Endometrium (tissue), 2 donors: Measurements from ENCODE around the gene CDKAL1.

Source experiments
- FAIRE-seq: peaks from 2 replicates; lab custom pipeline; 2012; peaks lifted over from hg19 to GRCh38; lab: Jason Lieb, UNC
- donor health status: control.
- donor health status: control.

CDKAL1 gene

DNA sequence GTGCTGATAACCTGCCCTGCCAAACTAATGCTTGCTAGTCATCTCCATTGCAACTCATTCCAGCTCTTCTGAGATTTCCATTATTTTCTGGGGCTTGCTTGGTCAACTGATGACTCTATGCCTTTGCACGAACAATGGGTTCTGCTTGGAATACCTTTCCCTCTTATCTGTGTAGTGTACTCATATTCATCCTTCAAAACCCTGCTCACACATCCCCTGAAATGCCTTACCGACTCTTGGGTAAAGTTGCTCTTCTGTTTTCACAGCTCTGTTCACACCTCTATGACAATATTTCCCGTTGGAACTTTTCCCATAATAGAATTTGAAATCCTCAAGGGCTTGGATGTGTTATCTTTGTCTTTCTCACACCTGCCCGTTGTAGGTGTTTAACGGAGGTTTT is 728.2 kb downstream of the CDKAL1 start:
- FAIRE-seq: no peak

GRCh38 chr6:21263531-21264287 is 729.5 kb downstream of the CDKAL1 start:
- no peak for FAIRE-seq

DNA sequence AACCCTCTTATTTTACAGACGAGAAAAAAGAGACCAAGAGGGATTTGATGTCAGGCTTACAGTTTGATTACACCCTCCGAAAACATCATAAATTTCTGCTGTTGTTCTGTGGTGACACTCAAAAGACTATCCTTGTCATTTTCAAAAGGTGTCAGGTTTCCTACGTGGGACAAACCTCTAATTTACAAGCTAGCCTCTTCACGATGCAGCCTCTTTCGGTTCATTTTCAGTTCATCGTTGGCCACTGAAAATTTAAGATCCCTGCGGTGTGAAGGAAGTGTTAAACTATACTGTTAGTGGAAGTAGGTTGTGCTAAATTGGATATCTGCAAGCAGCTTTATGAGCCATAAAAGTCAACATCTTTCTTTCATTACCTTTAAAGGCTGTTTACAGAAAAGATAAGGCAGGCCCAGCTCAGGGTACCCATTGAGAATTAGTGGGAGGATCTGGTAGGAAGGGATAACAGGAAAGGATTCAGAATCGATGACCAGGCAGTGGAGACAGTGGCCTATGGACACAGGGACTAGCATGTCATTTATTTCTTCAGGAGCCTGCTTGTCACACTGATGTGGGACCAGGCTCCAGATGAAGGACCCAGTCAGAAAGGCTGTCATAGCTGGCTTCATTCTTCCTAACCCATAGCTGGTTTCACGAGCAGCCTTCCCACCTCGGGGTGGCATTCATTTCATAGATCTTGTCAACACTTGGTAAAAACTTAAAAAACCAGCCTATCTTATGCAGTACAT is 730.2 kb downstream of the CDKAL1 start:
- no peak for FAIRE-seq

DNA sequence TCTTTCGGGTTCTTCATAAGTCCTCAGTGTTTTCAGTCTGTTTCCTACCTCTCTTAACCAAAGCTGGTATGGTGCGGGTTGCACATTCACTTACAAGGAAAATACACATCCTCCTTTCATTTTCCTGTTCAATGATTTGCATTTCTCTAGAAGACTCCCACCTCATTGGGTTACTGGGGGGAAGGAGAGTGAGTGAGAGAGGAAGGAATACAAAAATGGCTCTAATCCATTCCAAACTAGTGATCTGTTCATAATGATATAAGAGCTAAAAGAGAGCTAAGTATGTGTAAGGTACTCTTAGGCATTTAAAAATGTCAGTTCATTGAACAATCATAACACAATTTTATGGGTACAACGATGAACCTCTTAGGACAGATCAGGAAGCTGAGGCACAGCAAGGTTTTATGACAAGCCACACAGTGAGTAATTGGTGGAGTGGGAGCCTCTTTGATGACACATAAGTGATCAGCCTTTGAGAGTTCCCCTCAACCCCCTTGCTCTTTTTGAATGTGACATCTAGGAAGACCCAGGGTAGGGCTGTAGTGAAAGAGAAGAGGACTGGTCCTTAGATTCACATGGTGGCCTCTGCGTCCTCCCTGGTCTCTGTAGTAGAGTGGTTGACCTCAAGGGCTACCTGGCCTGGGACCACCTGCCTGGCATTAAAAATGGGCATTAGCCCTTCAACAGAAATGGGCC is 730.9 kb downstream of the CDKAL1 start:
- FAIRE-seq: no peak

DNA sequence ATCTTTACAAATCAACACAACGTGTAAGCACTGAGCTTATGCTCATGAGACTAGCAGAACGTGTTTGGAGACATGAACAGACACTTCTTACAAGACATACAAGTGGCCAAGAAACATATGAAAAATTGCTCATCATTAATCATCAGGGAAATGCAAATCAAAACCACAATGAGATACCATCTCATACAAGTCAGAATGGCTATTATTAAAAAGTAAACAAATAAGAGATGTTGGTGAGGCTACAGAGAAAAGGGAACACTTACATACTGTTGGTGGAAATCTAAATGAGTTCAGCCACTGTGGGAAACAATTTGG is 731.4 kb downstream of the CDKAL1 start:
- no peak for FAIRE-seq

GRCh38 chr6:21270636-21271201 is 736.5 kb downstream of the CDKAL1 start:
- FAIRE-seq: no peak

DNA sequence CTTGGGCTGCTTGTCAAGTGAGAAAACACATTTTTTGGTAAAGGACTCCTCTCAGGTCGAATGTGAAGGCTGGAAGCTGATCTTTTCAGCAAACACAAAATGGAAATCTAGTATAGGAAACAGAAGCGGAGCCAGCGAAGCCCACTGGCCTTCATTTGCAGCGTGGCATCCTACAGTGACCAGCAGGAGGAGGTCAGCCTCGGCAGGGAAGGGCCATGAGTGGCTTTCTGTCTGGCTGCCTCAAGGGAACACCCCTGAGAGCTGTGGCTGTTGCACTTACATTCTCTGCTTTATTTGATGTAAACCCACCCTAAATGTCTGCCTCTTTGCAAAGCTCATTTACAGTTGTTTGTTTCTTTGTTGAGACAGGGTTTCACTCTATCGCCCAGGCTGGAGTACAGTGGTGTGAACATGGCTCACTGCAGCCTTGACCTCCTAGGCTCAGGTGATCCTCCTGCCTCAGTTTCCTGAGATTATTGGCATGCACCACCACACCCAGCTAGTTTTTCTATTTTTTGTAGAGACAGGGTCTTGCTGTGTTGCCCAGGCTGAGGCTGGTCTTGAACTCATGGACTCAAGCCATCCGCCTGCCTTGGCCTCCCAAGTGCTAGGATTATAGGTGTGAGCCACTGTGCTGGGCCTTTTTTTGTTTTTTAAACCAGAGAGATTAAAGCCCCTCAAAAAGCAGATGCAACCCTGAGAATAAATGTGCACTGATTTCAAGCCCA is 737.3 kb downstream of the CDKAL1 start:
- no peak for FAIRE-seq

DNA sequence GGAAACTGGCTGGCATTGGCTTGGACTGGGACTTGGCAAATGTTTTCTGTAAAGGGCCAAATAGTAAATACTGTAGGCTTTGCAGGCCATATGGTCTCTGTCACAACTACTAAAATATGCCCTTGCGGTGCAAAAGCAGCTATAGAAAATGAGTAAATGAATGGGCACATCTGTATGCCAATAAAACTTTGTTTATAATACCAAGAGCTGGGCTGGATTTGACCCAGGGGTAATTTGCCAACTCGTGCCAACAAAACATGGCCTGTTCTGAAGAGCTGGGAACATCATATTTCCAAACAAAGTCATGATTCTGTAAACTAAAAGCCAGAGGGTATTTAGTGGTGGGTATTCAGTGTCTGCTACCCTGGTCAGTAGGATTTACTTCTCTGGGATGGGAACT is 739.2 kb downstream of the CDKAL1 start:
- FAIRE-seq: no peak

GRCh38 chr6:21274851-21275250 is 740.6 kb downstream of the CDKAL1 start:
- FAIRE-seq: no peak

DNA sequence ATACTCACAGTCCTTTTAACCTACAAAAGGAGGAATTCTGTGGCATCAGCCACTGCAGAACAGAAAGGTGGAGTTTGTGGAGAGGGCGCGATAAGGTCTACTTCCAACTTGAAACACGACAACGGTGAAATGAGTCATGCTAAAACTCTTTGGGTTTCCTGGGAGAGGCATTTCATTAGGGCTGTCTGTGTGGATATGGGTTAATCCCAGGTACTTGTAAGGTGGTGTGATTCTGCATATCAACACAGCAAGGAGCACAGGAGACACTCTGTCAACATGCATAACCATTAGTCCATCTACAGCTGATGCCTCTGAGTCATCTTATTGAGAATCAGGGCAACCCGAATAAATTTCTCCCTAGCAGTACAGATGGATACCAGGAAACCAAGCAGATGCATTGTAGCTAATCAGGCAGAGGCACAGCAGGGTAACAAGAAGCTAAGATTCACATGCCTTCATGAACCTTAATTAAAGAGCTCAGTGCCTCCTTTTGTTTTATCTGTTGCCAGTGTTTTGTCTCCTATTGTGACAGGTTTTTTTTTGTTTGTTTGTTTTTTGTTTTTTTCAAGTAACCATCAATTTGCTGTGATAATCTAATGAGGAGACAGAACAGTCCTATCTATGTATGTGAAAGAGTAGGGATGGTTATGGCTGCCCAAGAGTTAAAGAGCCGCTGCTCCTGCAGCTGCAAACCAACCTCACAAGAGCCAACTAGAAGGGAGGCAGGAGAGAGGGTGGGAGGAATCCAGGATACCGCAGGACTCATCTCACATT is 743.5 kb downstream of the CDKAL1 start:
- no peak for FAIRE-seq

GRCh38 chr6:21278375-21278745 is 744.1 kb downstream of the CDKAL1 start:
- FAIRE-seq: no peak

DNA sequence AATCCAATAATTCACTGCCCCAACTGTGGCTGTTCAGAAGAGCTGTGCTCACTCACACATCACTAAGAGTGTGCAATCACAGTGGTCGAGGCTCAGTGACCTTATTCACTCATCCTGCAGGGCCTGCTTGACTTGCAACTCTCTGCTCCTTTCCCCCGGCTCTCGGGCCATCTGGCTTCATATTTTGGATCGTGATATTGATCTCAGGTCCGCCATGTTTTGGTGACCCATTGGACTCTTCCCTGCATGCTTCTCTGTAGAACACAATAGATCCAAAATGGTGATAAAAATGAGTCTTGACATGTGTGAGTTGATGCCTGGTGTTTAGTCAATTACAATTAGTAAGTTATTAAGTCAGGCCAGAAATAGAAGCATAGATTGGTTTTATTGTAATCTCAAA is 745.4 kb downstream of the CDKAL1 start:
- no peak for FAIRE-seq

- FAIRE-seq: no peak
Measured at GRCh38 chr6:21281366-21281765, 747.1 kb downstream of the CDKAL1 start.
